Kidney (tissue), 14 donors: ENCODE results near the gene SEMA4A. TPM values are rescaled to one million over a fixed set of nuclear protein-coding genes. Genes with fewer than 3 reads are reported as not detected.

ENCODE experiments used
- DNase-seq, 5 donors: peaks; one replicate each; pipeline ENCODE4 v3.0.0-alpha.2; 2013 to 2020
- FAIRE-seq: peaks from 2 replicates; lab custom pipeline; 2012; peaks lifted over from hg19 to GRCh38; lab: Jason Lieb, UNC
- H3K27ac ChIP-seq, 2 donors: one replicate each; pipeline ENCODE4 v1.7.0; 2013; ENCODE audit warnings: low read depth in 2 of 2, low read length in 2 of 2, inconsistent platforms in 1 of 2
- H3K27me3 ChIP-seq: one replicate; pipeline ENCODE4 v1.7.1; 2013; ENCODE audit warnings: low read length, inconsistent platforms; ENCODE audit not compliant: control insufficient read depth, insufficient read depth
- H3K36me3 ChIP-seq, 3 donors: one replicate each; pipeline versions ENCODE4 v1.7.0 to v1.7.1; 2013; ENCODE audit warnings: low read length in 3 of 3, control low read depth in 1 of 3, inconsistent platforms in 1 of 3; ENCODE audit not compliant: insufficient read depth in 3 of 3, control insufficient read depth in 2 of 3
- H3K4me1 ChIP-seq, 3 donors: one replicate each; pipeline versions ENCODE4 v1.7.0 to v1.7.1; 2013; ENCODE audit warnings: low read length in 3 of 3, inconsistent platforms in 1 of 3, low read depth in 1 of 3; ENCODE audit not compliant: control insufficient read depth in 2 of 3, insufficient read depth in 2 of 3
- H3K4me3 ChIP-seq, 3 donors: one replicate each; pipeline versions ENCODE4 v1.7.0 to v1.8.1; 2013; ENCODE audit warnings: low read length in 3 of 3, control low read depth in 1 of 3, inconsistent platforms in 1 of 3
- H3K9ac ChIP-seq, 3 donors: one replicate each; pipeline versions ENCODE4 v1.7.0 to v1.7.1; 2013; ENCODE audit warnings: low read length in 3 of 3, control low read depth in 1 of 3, inconsistent platforms in 1 of 3
- H3K9me3 ChIP-seq, 3 donors: one replicate each; pipeline versions ENCODE4 v1.7.0 to v1.7.1; 2013; ENCODE audit warnings: low read length in 3 of 3, control low read depth in 1 of 3, inconsistent platforms in 1 of 3; ENCODE audit not compliant: control insufficient read depth in 2 of 3, insufficient read depth in 1 of 3
- CTCF ChIP-seq: IDR thresholded peaks from 3 replicates; pipeline ENCODE4 v1.5.1; 2012; ENCODE audit warnings: mild to moderate bottlenecking, moderate library complexity, borderline replicate concordance; ENCODE audit not compliant: insufficient read depth; ENCODE audit errors: extremely low read depth
- intact Hi-C: fragments of 100-400 bp; cut with DNase I; formaldehyde crosslinking; loops from one replicate; pipeline ENCODE4 v1.11.1; 2022
- polyA plus RNA-seq: library from polyadenylated mRNA; stranded (reverse); fragments of 350-450 nt; fragmentation: Illumina TruSeq; extraction: RNeasy Lipid Tissue Mini Kit (QIAGEN cat#74804); gene quantifications from one replicate; pipeline ENCODE4 v1.2.3, GENCODE V29; 2014; ENCODE audit warnings: low read depth, low replicate concordance; ENCODE audit not compliant: insufficient read depth
- total RNA-seq: library from RNA; stranded (reverse); fragmentation: NEBNext Ultra II Directional; extraction: Animal tissue kit (Norgen Biotek cat#: 25700); gene quantifications from one replicate; pipeline ENCODE4 v1.2.1, GENCODE V29; 2021
- donor health status: control.
- donor health status: control.
- donor health status: control.
- donor health status: control.
- donor health status: control.
- donor health status: DM: yes; HTN: yes; CAD: no.
- donor health status: Normal renal cell carcinoma (clear cell type).

The SEMA4A gene
- total and polyA plus RNA-seq, 2 donors from 2014 or later, result 16.4 to 45.9 TPM

GRCh38 chr1:156154317-156154749, 948 bp downstream of the SEMA4A start:
- DNase-seq (no peak), FAIRE-seq (no peak)
- H3K27me3 ChIP-seq, result no peaks in the 10 kb centered on the region
- H3K9ac ChIP-seq, result no peak overlapping the region
- H3K36me3 ChIP-seq, result no peaks in the 10 kb centered on the region
- no peak overlapping the region for H3K4me3 ChIP-seq
- intact Hi-C loops, result no loop called here
- peaks cover 3 to 27% (median 13%) of the 10 kb centered on the region in 3 donors for H3K4me1 ChIP-seq
- H3K9me3 ChIP-seq, result no peaks in the 10 kb centered on the region
- peak overlapping the region in 1 of 2 donors; percentile 23 for H3K27ac ChIP-seq
- TF ChIP-seq CTCF, result no peak

- Histone ChIP-seq H3K36me3 (no peaks in the 10 kb centered on the region), H3K4me3 (no peak overlapping the region), H3K9ac (no peak overlapping the region), H3K4me1 (peaks cover 3 to 20% (median 19%) of the 10 kb centered on the region in 3 donors), H3K9me3 (no peaks in the 10 kb centered on the region), H3K27me3 (no peaks in the 10 kb centered on the region), H3K27ac (no peak overlapping the region)
- no peak for DNase-seq
- intact Hi-C loops, result no loop called here
- FAIRE-seq, result no peak
- TF ChIP-seq CTCF, result no peak
Measured at GRCh38 chr1:156155756-156156510, 2.5 kb downstream of the SEMA4A start.

GRCh38 chr1:156157506-156157905, 4.1 kb downstream of the SEMA4A start:
- Histone ChIP-seq H3K4me1 (peaks cover 3 to 22% (median 22%) of the 10 kb centered on the region in 3 donors), H3K9me3 (no peaks in the 10 kb centered on the region), H3K9ac (no peak overlapping the region), H3K36me3 (no peaks in the 10 kb centered on the region), H3K4me3 (no peak overlapping the region), H3K27ac (no peak overlapping the region), H3K27me3 (no peaks in the 10 kb centered on the region)
- TF ChIP-seq CTCF, result no peak
- intact Hi-C loops, result no loop called here
- FAIRE-seq (no peak), DNase-seq (no peak)
